Measurements from ENCODE around the gene COMMD6. TPM values are rescaled to one million over a fixed set of nuclear protein-coding genes. Genes with fewer than 3 reads are reported as not detected.

COMMD6 gene
- total RNA-seq, 1 donor from 2014 or later: 209 TPM

- TF ChIP-seq CTCF (IDR thresholded peaks at IDR 0.05; ENCODE audit: insufficient read depth, low read depth, low read length) (no peak), EZH2 (IDR thresholded peaks at IDR 0.05; ENCODE audit: insufficient read depth, low read length) (no peak)
- Histone ChIP-seq H3K4me1 (ENCODE audit: insufficient read depth, low read length) (peaks cover 23% of the 10 kb centered on the region), H3K79me2 (ENCODE audit: insufficient read depth, low read length) (peaks cover 2% of the 10 kb centered on the region), H3K4me2 (ENCODE audit: low read length) (peak overlapping the region; percentile 64), H4K20me1 (ENCODE audit: insufficient read depth, low read length) (no peaks in the 10 kb centered on the region), H3K36me3 (ENCODE audit: insufficient read depth, low read length) (no peaks in the 10 kb centered on the region), H2AFZ (ENCODE audit: low read depth, low read length) (no peak overlapping the region), H3K9me3 (ENCODE audit: insufficient read depth, low read depth, low read length) (no peaks in the 10 kb centered on the region), H3K4me3 (ENCODE audit: insufficient read depth, low read depth, low read length) (no peak overlapping the region), H3K27ac (ENCODE audit: low read depth, low read length) (peak overlapping the region; percentile 75), H3K9ac (ENCODE audit: low read length) (peak overlapping the region; percentile 54), H3K27me3 (ENCODE audit: insufficient read depth, low read length) (no peaks in the 10 kb centered on the region)
- Mint-ChIP-seq H3K27ac (ENCODE audit: unreplicated experiment) (peak overlapping the region; percentile 94), H3K36me3 (ENCODE audit: low read depth, unreplicated experiment) (no peaks in the 10 kb centered on the region), H3K9me3 (ENCODE audit: unreplicated experiment) (no peaks in the 10 kb centered on the region), H3K4me1 (ENCODE audit: low read depth, unreplicated experiment) (peaks cover 29% of the 10 kb centered on the region), H3K4me3 (ENCODE audit: unreplicated experiment) (no peak overlapping the region), H3K27me3 (ENCODE audit: low read depth, unreplicated experiment) (no peaks in the 10 kb centered on the region)
- DNase-seq (ENCODE audit: low read depth) (peak; percentile 45), FAIRE-seq (no peak)
Measured at GRCh38 chr13:75486146-75487062, 51.2 kb downstream of the COMMD6 start.

- H3K36me3 ChIP-seq (ENCODE audit: insufficient read depth, low read length): no peaks in the 10 kb centered on the region
- H2AFZ ChIP-seq (ENCODE audit: low read depth, low read length): no peak overlapping the region
- Mint-ChIP-seq H3K4me3 (ENCODE audit: unreplicated experiment) (no peak overlapping the region), H3K4me1 (ENCODE audit: low read depth, unreplicated experiment) (peaks cover 29% of the 10 kb centered on the region), H3K9me3 (ENCODE audit: unreplicated experiment) (no peaks in the 10 kb centered on the region), H3K36me3 (ENCODE audit: low read depth, unreplicated experiment) (no peaks in the 10 kb centered on the region), H3K27me3 (ENCODE audit: low read depth, unreplicated experiment) (no peaks in the 10 kb centered on the region), H3K27ac (ENCODE audit: unreplicated experiment) (peak overlapping the region; percentile 94)
- peak; percentile 13 for FAIRE-seq
- H3K4me3 ChIP-seq (ENCODE audit: insufficient read depth, low read depth, low read length): no peak overlapping the region
- no peaks in the 10 kb centered on the region for H3K27me3 ChIP-seq (ENCODE audit: insufficient read depth, low read length)
- H3K9me3 ChIP-seq (ENCODE audit: insufficient read depth, low read depth, low read length): no peaks in the 10 kb centered on the region
- peaks cover 4% of the 10 kb centered on the region for H4K20me1 ChIP-seq (ENCODE audit: insufficient read depth, low read length)
- DNase-seq (ENCODE audit: low read depth): peak; percentile 91
- H3K4me1 ChIP-seq (ENCODE audit: insufficient read depth, low read length): peaks cover 23% of the 10 kb centered on the region
- peak overlapping the region; percentile 75 for H3K27ac ChIP-seq (ENCODE audit: low read depth, low read length)
- peak overlapping the region; percentile 64 for H3K4me2 ChIP-seq (ENCODE audit: low read length)
- peak overlapping the region; percentile 54 for H3K9ac ChIP-seq (ENCODE audit: low read length)
- H3K79me2 ChIP-seq (ENCODE audit: insufficient read depth, low read length): peaks cover 9% of the 10 kb centered on the region
- TF ChIP-seq EZH2 (IDR thresholded peaks at IDR 0.05; ENCODE audit: insufficient read depth, low read length) (no peak), CTCF (IDR thresholded peaks at IDR 0.05; ENCODE audit: insufficient read depth, low read depth, low read length) (no peak)
Measured at GRCh38 chr13:75485286-75486062, 52.2 kb downstream of the COMMD6 start.
